Endothelial cell of umbilical vein (primary cell): Measurements from ENCODE around the gene ING1. TPM values are rescaled to one million over a fixed set of nuclear protein-coding genes. Genes with fewer than 3 reads are reported as not detected.

Experiments
- BruUV-seq: library from RNA; stranded (reverse); fragments of 400-500 nt; replicated peaks from 2 replicates; lab custom pipeline; 2021; lab: Mats Ljungman, UMichigan
- CTCF ChIA-PET: fragments of 300-600, 350-600 bp; sonication (Branson Sonifier 250); formaldehyde crosslinking; loops from one replicate; lab custom pipeline; 2021; ENCODE audit warnings: antibody characterized with exemption, inconsistent platforms; lab: Charles Lee
- POLR2A ChIA-PET: fragments of 300-600, 350-600 bp; sonication (Branson Sonifier 250); formaldehyde crosslinking; loops from one replicate; lab custom pipeline; 2021; ENCODE audit warnings: antibody characterized with exemption, inconsistent platforms; lab: Charles Lee
- DNase-seq: peaks from one replicate; pipeline ENCODE4 v3.0.0-alpha.2; 2011; ENCODE audit warnings: low read depth, low spot score
- FAIRE-seq: peaks from 2 replicates; lab custom pipeline; 2011; peaks lifted over from hg19 to GRCh38; lab: Jason Lieb, UNC
- H2AFZ ChIP-seq: 2 replicates; pipeline ENCODE4 v1.6.0; 2012; ENCODE audit warnings: low read depth, low read length, control low read depth, inconsistent platforms
- H3K27ac ChIP-seq: 2 replicates; pipeline ENCODE4 v1.5.1; 2011; ENCODE audit warnings: low read depth, mild to moderate bottlenecking, control low read depth, low read length, moderate library complexity; ENCODE audit not compliant: insufficient read depth
- H3K27me3 ChIP-seq, 2 experiments: 2 replicates each; pipeline versions ENCODE4 v1.6.0 to v1.6.1; 2011; ENCODE audit warnings: low read length in 2 of 2, mixed read lengths in 1 of 2; ENCODE audit not compliant: control insufficient read depth in 2 of 2, insufficient read depth in 2 of 2
- H3K36me3 ChIP-seq, 2 experiments: 2 replicates in 1 of 2; 3 replicates in 1 of 2; pipeline ENCODE4 v1.5.1; 2011; ENCODE audit warnings: low read length in 2 of 2, mild to moderate bottlenecking in 1 of 2, moderate library complexity in 1 of 2; ENCODE audit not compliant: control insufficient read depth in 2 of 2, insufficient read depth in 2 of 2; ENCODE audit errors: extremely low read depth in 1 of 2
- H3K4me1 ChIP-seq: 3 replicates; pipeline ENCODE4 v1.5.1; 2011; ENCODE audit warnings: mild to moderate bottlenecking, low read length; ENCODE audit not compliant: control insufficient read depth, insufficient read depth; ENCODE audit errors: extremely low read depth
- H3K4me2 ChIP-seq: 2 replicates; pipeline ENCODE4 v1.6.1; 2011; ENCODE audit warnings: low read length, control low read depth, mixed read lengths; ENCODE audit not compliant: insufficient read depth
- H3K4me3 ChIP-seq, 3 experiments: fragments of 200-600 bp in 1 of 3; sonication (generic), shearing (Covaris generic) in 1 of 3; replicated peaks in 1 of 3; 2 replicates each; pipeline ENCODE4 v1.5.1; 2011 to 2016; ENCODE audit warnings: control low read depth in 3 of 3, low read length in 3 of 3, mild to moderate bottlenecking in 2 of 3, inconsistent platforms in 1 of 3, low read depth in 1 of 3, moderate library complexity in 1 of 3; ENCODE audit not compliant: insufficient read depth in 1 of 3
- H3K79me2 ChIP-seq: 2 replicates; pipeline ENCODE4 v1.6.0; 2012; ENCODE audit warnings: low read length, inconsistent platforms; ENCODE audit not compliant: control insufficient read depth, insufficient read depth
- H3K9ac ChIP-seq: replicated peaks from 2 replicates; pipeline ENCODE3; 2011; ENCODE audit warnings: low read length, control low read depth; ENCODE audit not compliant: insufficient read depth; ENCODE audit errors: extremely low read depth
- H3K9me1 ChIP-seq: replicated peaks from 3 replicates; pipeline ENCODE4 v1.6.0; 2011; ENCODE audit warnings: mild to moderate bottlenecking, low read length; ENCODE audit not compliant: control insufficient read depth, insufficient read depth; ENCODE audit errors: extremely low read depth
- H3K9me3 ChIP-seq: replicated peaks from 2 replicates; pipeline ENCODE4 v1.5.1; 2012; ENCODE audit warnings: low read length, inconsistent platforms; ENCODE audit not compliant: control insufficient read depth, insufficient read depth
- H4K20me1 ChIP-seq: replicated peaks from 2 replicates; pipeline ENCODE3; 2011; ENCODE audit warnings: mild to moderate bottlenecking, low read length; ENCODE audit not compliant: control insufficient read depth, insufficient read depth; ENCODE audit errors: extremely low read depth
- CTCF ChIP-seq, 2 donors: IDR thresholded peaks; 1 replicate in 1 of 2; 2 replicates in 1 of 2; pipeline ENCODE4 v1.5.1; 2011; ENCODE audit warnings: low read length in 2 of 2, mild to moderate bottlenecking in 2 of 2, moderate library complexity in 2 of 2, control low read depth in 1 of 2, inconsistent platforms in 1 of 2, low read depth in 1 of 2; ENCODE audit not compliant: insufficient read depth in 1 of 2; ENCODE audit errors: extremely low read depth in 1 of 2
- EZH2 ChIP-seq: IDR thresholded peaks from 2 replicates; pipeline ENCODE4 v1.6.1; 2012; ENCODE audit warnings: borderline replicate concordance, low read depth, mild to moderate bottlenecking, moderate library complexity, low read length, inconsistent platforms; ENCODE audit not compliant: severe bottlenecking
- FOS ChIP-seq: IDR thresholded peaks from 2 replicates; pipeline ENCODE4 v1.6.1; 2011; ENCODE audit warnings: mild to moderate bottlenecking, low read length, moderate library complexity, borderline replicate concordance; ENCODE audit not compliant: insufficient read depth
- GATA2 ChIP-seq: IDR thresholded peaks from 2 replicates; pipeline ENCODE4 v1.7.0; 2011; ENCODE audit warnings: low read depth, mild to moderate bottlenecking, moderate library complexity, mixed read lengths, low read length; ENCODE audit not compliant: insufficient read length, insufficient read depth
- JUN ChIP-seq: IDR thresholded peaks from 2 replicates; pipeline ENCODE4 v1.6.1; 2011; ENCODE audit warnings: borderline replicate concordance, low read depth; ENCODE audit not compliant: insufficient read length, insufficient read depth
- MAX ChIP-seq: IDR thresholded peaks from 2 replicates; pipeline ENCODE4 v1.6.1; 2011; ENCODE audit not compliant: insufficient read depth, insufficient read length
- MYC ChIP-seq: IDR thresholded peaks from one replicate; pipeline ENCODE4 v1.6.1; 2011; ENCODE audit warnings: mild to moderate bottlenecking, low read depth, low read length
- POLR2A ChIP-seq: IDR thresholded peaks from 2 replicates; pipeline ENCODE4 v1.6.1; 2012; ENCODE audit warnings: low read depth, mild to moderate bottlenecking, control low read depth, low read length
- POLR2AphosphoS5 ChIP-seq: IDR thresholded peaks from 2 replicates; pipeline ENCODE4 v1.6.1; 2012; ENCODE audit warnings: low read depth, mild to moderate bottlenecking, control low read depth, low read length, moderate library complexity; ENCODE audit not compliant: insufficient read depth
- dilution Hi-C: fragments of 300-500 bp; cut with MboI; formaldehyde crosslinking; loops from one replicate; pipeline ENCODE4 v1.15.0; 2019; ENCODE audit warnings: low sequenced_read_pairs; ENCODE audit not compliant: extremely low pct_ligation_motif_present
- intact Hi-C: fragments of 100-400 bp; cut with micrococcal nuclease; formaldehyde crosslinking; loops from one replicate; pipeline ENCODE4 v1.10.0; 2022
- polyA plus RNA-seq, 4 experiments: library from polyadenylated mRNA; depleted of rRNA in 3 of 4; stranded (reverse) in 3 of 4; unstranded in 1 of 4; fragments of >200 nt; gene quantifications; 2 replicates each; pipeline versions ENCODE4 v1.2.1 to v1.2.3, GENCODE V29; 2011 to 2012; ENCODE audit warnings: missing spikeins in 1 of 4
- total RNA-seq: library from RNA; stranded (reverse); gene quantifications from 2 replicates; pipeline ENCODE4 v1.2.3, GENCODE V29; 2021

ING1 gene
- total and polyA plus RNA-seq, 2 donors (not counting 3 experiments of a cell fraction or from before 2014, with no cell fraction given): 10.4 to 10.9 TPM

GRCh38 chr13:110665491-110666254 is 47.8 kb upstream of the ING1 start:
- dilution Hi-C loops (no loop called here), intact Hi-C loops (no loop called here)
- CTCF ChIA-PET: interaction anchor here (1.2 kb wide), 1 partner anchor 14 kb away, joined by 3 read pairs; no protein-coding TSS in a partner anchor
- no peaks in the 10 kb centered on the region for H3K27me3 ChIP-seq
- POLR2A ChIA-PET: no interaction called here
- FAIRE-seq (no peak), DNase-seq (no peak)
- H3K79me2 ChIP-seq: no peaks in the 10 kb centered on the region
- no peak overlapping the region for H3K4me3 ChIP-seq
- BruUV-seq: no TSS peak
- TF ChIP-seq GATA2 (no peak), MYC (no peak), CTCF (IDR thresholded peaks at IDR 0.05; ENCODE audit: extremely low read depth in 1 of 2, insufficient read depth in 1 of 2, low read depth in 1 of 2, low read length in 2 of 2) (no peak), MAX (no peak), EZH2 (no peak), FOS (no peak), POLR2AphosphoS5 (no peak), POLR2A (no peak), JUN (no peak)
- no peaks in the 10 kb centered on the region for H3K9me3 ChIP-seq
- no peak overlapping the region for H3K9ac ChIP-seq
- peaks cover 0 to 20% of the 10 kb centered on the region in 2 experiments for H3K36me3 ChIP-seq
- no peaks in the 10 kb centered on the region for H4K20me1 ChIP-seq
- H3K4me2 ChIP-seq: no peak overlapping the region
- H3K27ac ChIP-seq: no peak overlapping the region
- no peaks in the 10 kb centered on the region for H3K9me1 ChIP-seq
- H2AFZ ChIP-seq: no peak overlapping the region
- H3K4me1 ChIP-seq: no peaks in the 10 kb centered on the region
